Measurements from ENCODE around the gene PRPF8.

GRCh38 chr17:1643999-1644492 is 40.6 kb downstream of the PRPF8 start:
- TF ChIP-seq POLR2A (IDR thresholded peaks at IDR 0.05; ENCODE audit: low read depth) (no peak), CTCF (IDR thresholded peaks at IDR 0.05) (no peak), EP300 (IDR thresholded peaks at IDR 0.05) (no peak), POLR2AphosphoS5 (IDR thresholded peaks at IDR 0.05) (no peak)

Data from esophagus muscularis mucosa (tissue), 4 donors.